ENCODE data around the gene NUP155.

NUP155 gene

GRCh38 chr5:37379100-37379628 lies 8.3 kb upstream of the NUP155 start, which contains the start of gene WDR70 (continued):
- TF ChIP-seq ZNF629 (tag by site-specific recombination; IDR thresholded peaks at IDR 0.05): peak; percentile 73
- TF ChIP-seq ZNF558 (tag by site-specific recombination; IDR thresholded peaks at IDR 0.05): peak; percentile 21; the same call in 1 of the 2 replicates
- peak; percentile 61 for TF ChIP-seq SP7 (tag by site-specific recombination; IDR thresholded peaks at IDR 0.05)
- 0 out of 2 replicates have a peak, but pooled peaks have one; percentile 17 for TF ChIP-seq GLIS1 (tag by site-specific recombination; IDR thresholded peaks at IDR 0.05)
- TF ChIP-seq ZNF692 (tag by site-specific recombination; IDR thresholded peaks at IDR 0.05): peak; percentile 51; the same call in 1 of the 2 replicates
- peak; percentile 74 for TF ChIP-seq SP3 (tag by site-specific recombination; IDR thresholded peaks at IDR 0.05)
- peak; percentile 44 for TF ChIP-seq ZNF335 (tag by site-specific recombination; conservative IDR thresholded peaks at IDR 0.05)
- peak; percentile 90 for TF ChIP-seq ZNF518A (tag by site-specific recombination; conservative IDR thresholded peaks at IDR 0.05; ENCODE audit: low read depth)
- peak; percentile 95 for TF ChIP-seq SP2 (tag by site-specific recombination; IDR thresholded peaks at IDR 0.05)
- peak; percentile 56; the same call in 1 of the 2 replicates for TF ChIP-seq ZBTB20 (tag by site-specific recombination; IDR thresholded peaks at IDR 0.05)
- TF ChIP-seq ZFP69B (tag by site-specific recombination; IDR thresholded peaks at IDR 0.05): peak; percentile 70
- peak; percentile 77; the same call in 1 of the 2 replicates for TF ChIP-seq ZNF561 (tag by site-specific recombination; IDR thresholded peaks at IDR 0.05; ENCODE audit: borderline replicate concordance)
- peak; percentile 31; the same call in 1 of the 2 replicates for TF ChIP-seq ZNF341 (tag by site-specific recombination; IDR thresholded peaks at IDR 0.05; ENCODE audit: low read depth)
- TF ChIP-seq YY1 (tag by site-specific recombination; IDR thresholded peaks at IDR 0.05): 0 out of 2 replicates have a peak, but pooled peaks have one; percentile 22
- TF ChIP-seq KLF9 (tag by site-specific recombination; IDR thresholded peaks at IDR 0.05; ENCODE audit: low read depth): 0 out of 2 replicates have a peak, but pooled peaks have one; percentile 10
- TF ChIP-seq ZEB2 (tag by site-specific recombination; IDR thresholded peaks at IDR 0.05): 0 out of 2 replicates have a peak, but pooled peaks have one; percentile 20
- TF ChIP-seq ZNF18 (tag by site-specific recombination; IDR thresholded peaks at IDR 0.05): 0 out of 2 replicates have a peak, but pooled peaks have one; percentile 19
- TF ChIP-seq ZNF24 (tag by site-specific recombination; IDR thresholded peaks at IDR 0.05): peak; percentile 76; the same call in 1 of the 2 replicates
- TF ChIP-seq ZNF660 (tag by site-specific recombination; IDR thresholded peaks at IDR 0.05): peak; percentile 92
- TF ChIP-seq ZBTB21 (tag by site-specific recombination; IDR thresholded peaks at IDR 0.05): 0 out of 2 replicates have a peak, but pooled peaks have one; percentile 17
- TF ChIP-seq ZNF639 (tag by site-specific recombination; IDR thresholded peaks at IDR 0.05): peak; percentile 77; the same call in 1 of the 2 replicates
- peak; percentile 46; the same call in 1 of the 2 replicates for TF ChIP-seq ZBTB17 (tag by site-specific recombination; IDR thresholded peaks at IDR 0.05)
- peak; percentile 11; the same call in 1 of the 2 replicates for TF ChIP-seq INSM2 (tag by site-specific recombination; IDR thresholded peaks at IDR 0.05)
- peak; percentile 54; the same call in 1 of the 2 replicates for TF ChIP-seq ZNF394 (tag by site-specific recombination; IDR thresholded peaks at IDR 0.05; ENCODE audit: borderline replicate concordance)
- peak; percentile 76; the same call in 1 of the 2 replicates for TF ChIP-seq OVOL3 (tag by site-specific recombination; IDR thresholded peaks at IDR 0.05)
- TF ChIP-seq ZNF76 (tag by site-specific recombination; IDR thresholded peaks at IDR 0.05; ENCODE audit: borderline replicate concordance, low read depth): peak; percentile 48; the same call in 1 of the 2 replicates
- 0 out of 2 replicates have a peak, but pooled peaks have one; percentile 8 for TF ChIP-seq ZNF623 (tag by site-specific recombination; IDR thresholded peaks at IDR 0.05)
